WTC11 (cell line): ENCODE data around the gene SKAP1. TPM values are rescaled to one million over a fixed set of nuclear protein-coding genes. Genes with fewer than 3 reads are reported as not detected.

ENCODE experiments used
- ATAC-seq: fragments of 200-7000 bp; cut with Tn5 transposase; 2 replicates; pipeline ENCODE4 v1.10.0; 2021; ENCODE audit warnings: mild to moderate bottlenecking, moderate library complexity
- CTCF ChIA-PET: fragments of 300-600 bp; sonication (Branson Sonifier 250); formaldehyde crosslinking; loops from one replicate; lab custom pipeline; 2021; ENCODE audit warnings: antibody characterized with exemption; lab: Charles Lee
- POLR2A ChIA-PET: fragments of 350-600 bp; sonication (Branson Sonifier 250); formaldehyde crosslinking; loops from one replicate; lab custom pipeline; 2021; ENCODE audit warnings: antibody characterized with exemption; lab: Charles Lee
- DNase-seq: peaks from one replicate; pipeline ENCODE4 v3.0.0; 2021; ENCODE audit warnings: low spot score
- H3K27ac Mint-ChIP-seq: 2 replicates; pipeline ENCODE4 v1.8.0; 2021; ENCODE audit warnings: mixed read lengths
- H3K27me3 Mint-ChIP-seq: 2 replicates; pipeline ENCODE4 v1.8.0; 2021; ENCODE audit warnings: low read depth, mild to moderate bottlenecking, moderate library complexity, mixed read lengths
- H3K36me3 Mint-ChIP-seq: 2 replicates; pipeline ENCODE4 v1.8.0; 2021; ENCODE audit warnings: mixed read lengths
- H3K4me1 Mint-ChIP-seq: 2 replicates; pipeline ENCODE4 v1.8.0; 2022; ENCODE audit warnings: mixed read lengths
- H3K4me3 Mint-ChIP-seq: 2 replicates; pipeline ENCODE4 v1.8.0; 2021; ENCODE audit warnings: mild to moderate bottlenecking, moderate library complexity, mixed read lengths
- H3K9me3 Mint-ChIP-seq: 2 replicates; pipeline ENCODE4 v1.8.0; 2021; ENCODE audit warnings: mixed read lengths
- AR ChIP-seq: fragments of 250-450 bp; sonication (Bioruptor Pico); IDR thresholded peaks from 2 replicates; pipeline ENCODE4 v1.9.0; 2021; ENCODE audit warnings: mild to moderate bottlenecking
- ATF6 ChIP-seq: sonication (generic); formaldehyde crosslinking; IDR thresholded peaks from 2 replicates; pipeline ENCODE4 v1.8.1; 2023; ENCODE audit warnings: mild to moderate bottlenecking, missing genetic modification reagents
- CBFB ChIP-seq: sonication (generic); formaldehyde crosslinking; IDR thresholded peaks from 2 replicates; pipeline ENCODE4 v1.8.1; 2022; ENCODE audit warnings: mild to moderate bottlenecking, low read depth, missing genetic modification reagents
- EMX1 ChIP-seq: fragments of 250-450 bp; sonication (Bioruptor Pico); IDR thresholded peaks from 2 replicates; pipeline ENCODE4 v1.8.0; 2021; ENCODE audit warnings: mild to moderate bottlenecking
- FOXK1 ChIP-seq: sonication (generic); formaldehyde crosslinking; IDR thresholded peaks from 2 replicates; pipeline ENCODE4 v1.8.0; 2022; ENCODE audit warnings: mild to moderate bottlenecking, moderate library complexity, missing genetic modification reagents
- FOXP4 ChIP-seq: sonication (generic); formaldehyde crosslinking; IDR thresholded peaks from 2 replicates; pipeline ENCODE4 v1.8.0; 2022; ENCODE audit warnings: mild to moderate bottlenecking, missing genetic modification reagents
- GRHL2 ChIP-seq: fragments of 250-450 bp; sonication (Bioruptor Pico); IDR thresholded peaks from 2 replicates; pipeline ENCODE4 v1.8.0; 2022; ENCODE audit warnings: mild to moderate bottlenecking, moderate library complexity; ENCODE audit not compliant: insufficient replicate concordance, severe bottlenecking
- HMGXB4 ChIP-seq: sonication (generic); formaldehyde crosslinking; IDR thresholded peaks from 2 replicates; pipeline ENCODE4 v1.8.1; 2023; ENCODE audit warnings: mild to moderate bottlenecking, moderate library complexity, missing genetic modification reagents
- MLX ChIP-seq: sonication (generic); formaldehyde crosslinking; IDR thresholded peaks from 2 replicates; pipeline ENCODE4 v1.8.1; 2023; ENCODE audit warnings: mild to moderate bottlenecking, missing genetic modification reagents, moderate library complexity
- MYBL2 ChIP-seq: sonication (generic); formaldehyde crosslinking; IDR thresholded peaks from 2 replicates; pipeline ENCODE4 v1.8.1; 2023; ENCODE audit warnings: mild to moderate bottlenecking, moderate library complexity, missing genetic modification reagents
- PREB ChIP-seq: sonication (generic); formaldehyde crosslinking; IDR thresholded peaks from 2 replicates; pipeline ENCODE4 v1.8.1; 2022; ENCODE audit warnings: mild to moderate bottlenecking, missing genetic modification reagents, moderate library complexity, borderline replicate concordance
- SMAD4 ChIP-seq: sonication (generic); formaldehyde crosslinking; IDR thresholded peaks from 2 replicates; pipeline ENCODE4 v1.8.0; 2022; ENCODE audit warnings: mild to moderate bottlenecking, missing genetic modification reagents
- SOX15 ChIP-seq: fragments of 250-450 bp; sonication (Bioruptor Pico); IDR thresholded peaks from 2 replicates; pipeline ENCODE4 v1.9.0; 2021; ENCODE audit warnings: mild to moderate bottlenecking
- SP1 ChIP-seq: sonication (generic); formaldehyde crosslinking; conservative IDR thresholded peaks from 2 replicates; pipeline ENCODE4 v1.8.1; 2022; ENCODE audit warnings: missing genetic modification reagents
- TEAD4 ChIP-seq: sonication (generic); formaldehyde crosslinking; IDR thresholded peaks from 2 replicates; pipeline ENCODE4 v1.8.0; 2022; ENCODE audit warnings: mild to moderate bottlenecking, missing genetic modification reagents
- USF1 ChIP-seq: sonication (generic); formaldehyde crosslinking; IDR thresholded peaks from 2 replicates; pipeline ENCODE4 v1.8.0; 2022; ENCODE audit warnings: mild to moderate bottlenecking, missing genetic modification reagents
- USF2 ChIP-seq: sonication (generic); formaldehyde crosslinking; IDR thresholded peaks from 2 replicates; pipeline ENCODE4 v1.8.1; 2023; ENCODE audit warnings: mild to moderate bottlenecking, missing genetic modification reagents, moderate library complexity
- ZMAT4 ChIP-seq: fragments of 250-450 bp; sonication (Bioruptor Pico); IDR thresholded peaks from 2 replicates; pipeline ENCODE4 v1.9.0; 2021; ENCODE audit warnings: mild to moderate bottlenecking
- ZNF138 ChIP-seq: sonication (generic); formaldehyde crosslinking; conservative IDR thresholded peaks from 2 replicates; pipeline ENCODE4 v1.8.1; 2022; ENCODE audit warnings: mild to moderate bottlenecking, moderate library complexity, missing genetic modification reagents
- ZNF416 ChIP-seq: fragments of 250-450 bp; sonication (Bioruptor Pico); IDR thresholded peaks from 2 replicates; pipeline ENCODE4 v1.9.0; 2021; ENCODE audit warnings: mild to moderate bottlenecking, inconsistent platforms
- ZNF423 ChIP-seq: fragments of 250-450 bp; sonication (Bioruptor Pico); IDR thresholded peaks from 2 replicates; pipeline ENCODE4 v2.1.2; 2022; ENCODE audit warnings: mild to moderate bottlenecking, moderate library complexity
- ZSCAN18 ChIP-seq: fragments of 250-450 bp; sonication (Bioruptor Pico); IDR thresholded peaks from 2 replicates; pipeline ENCODE4 v2.1.2; 2022; ENCODE audit warnings: mild to moderate bottlenecking, moderate library complexity
- total RNA-seq: library from RNA; stranded (reverse); gene quantifications from 3 replicates; pipeline ENCODE4 v1.2.3, GENCODE V29; 2021

The SKAP1 gene
- total RNA-seq, 1 experiment from 2014 or later: not detected

GRCh38 chr17:48276776-48277175, 153.2 kb downstream of the SKAP1 start:
- Mint-ChIP-seq H3K4me1 (no peaks in the 10 kb centered on the region), H3K9me3 (no peaks in the 10 kb centered on the region), H3K4me3 (no peak overlapping the region), H3K36me3 (no peaks in the 10 kb centered on the region), H3K27me3 (peaks cover 17% of the 10 kb centered on the region), H3K27ac (no peak overlapping the region)
- ChIA-PET POLR2A (no interaction called here), CTCF (no interaction called here)
- TF ChIP-seq ZMAT4 (CRISPR knock-in tag) (no peak), GRHL2 (CRISPR knock-in tag) (no peak), FOXP4 (CRISPR knock-in tag) (no peak), EMX1 (CRISPR knock-in tag) (no peak), FOXK1 (CRISPR knock-in tag) (no peak), ZSCAN18 (CRISPR knock-in tag) (no peak), ZNF416 (CRISPR knock-in tag) (no peak), SP1 (CRISPR knock-in tag) (no peak)
- DNase-seq: no peak
- no peak for ATAC-seq

GRCh38 chr17:48270899-48271298, 159.1 kb downstream of the SKAP1 start:
- H3K27me3 Mint-ChIP-seq: peaks cover 12% of the 10 kb centered on the region
- ATAC-seq (no peak), DNase-seq (no peak)
- no peak overlapping the region for H3K27ac Mint-ChIP-seq
- ChIA-PET POLR2A (no interaction called here), CTCF (interaction anchor here (1.1 to 1.6 kb wide), 3 partner anchors 10 to 81 kb away, joined by 5 to 6 read pairs (median 5); no protein-coding TSS in a partner anchor)
- H3K36me3 Mint-ChIP-seq: no peaks in the 10 kb centered on the region
- no peaks in the 10 kb centered on the region for H3K9me3 Mint-ChIP-seq
- H3K4me1 Mint-ChIP-seq: peaks cover 7% of the 10 kb centered on the region
- H3K4me3 Mint-ChIP-seq: no peak overlapping the region
- no peak for TF ChIP-seq MYBL2 (CRISPR knock-in tag)
- no peak for TF ChIP-seq USF2
- no peak for TF ChIP-seq CBFB (CRISPR knock-in tag)
- TF ChIP-seq ATF6 (CRISPR knock-in tag): no peak
- TF ChIP-seq USF1 (CRISPR knock-in tag): no peak
- no peak for TF ChIP-seq ZNF423 (CRISPR knock-in tag)
- no peak for TF ChIP-seq AR
- TF ChIP-seq ZNF138 (CRISPR knock-in tag): no peak
- TF ChIP-seq SOX15 (CRISPR knock-in tag): no peak
- no peak for TF ChIP-seq MLX (CRISPR knock-in tag)
- TF ChIP-seq HMGXB4 (CRISPR knock-in tag): no peak
- no peak for TF ChIP-seq TEAD4 (CRISPR knock-in tag)
- TF ChIP-seq SP1 (CRISPR knock-in tag): no peak
- TF ChIP-seq PREB (CRISPR knock-in tag): no peak
- TF ChIP-seq SMAD4 (CRISPR knock-in tag): no peak
